G401.6 (cell line): Measurements from ENCODE around the gene KCNT2.
"Not testable (repeated sequence)": the region's sequence is repeated elsewhere in the genome, so short reads cannot be mapped to it uniquely, and the experiment has no call there.

Experiments
- FAIRE-seq: peaks from 2 replicates; lab custom pipeline; 2012; peaks lifted over from hg19 to GRCh38; lab: Jason Lieb, UNC

Gene KCNT2

GRCh38 chr1:196590012-196590708 is 18.1 kb downstream of the KCNT2 start:
- no peak for FAIRE-seq

DNA sequence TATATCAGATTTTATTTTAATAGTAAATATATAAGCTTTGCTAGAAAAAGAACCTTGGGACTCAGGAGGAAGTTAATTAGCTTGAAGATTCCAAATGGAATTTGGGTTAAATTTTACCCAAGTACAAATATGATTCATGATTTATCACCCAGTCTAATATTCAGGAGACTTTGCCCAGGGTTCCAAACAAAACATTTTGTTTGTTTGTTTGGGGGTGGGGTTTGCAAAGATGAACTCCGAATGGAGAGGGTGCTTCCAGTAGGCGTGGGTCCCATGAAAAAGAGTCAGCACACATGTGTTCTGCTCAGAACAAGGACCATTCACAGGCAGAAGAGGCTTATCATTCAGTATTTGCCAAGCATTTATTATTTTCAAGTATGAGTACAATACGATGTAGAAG is 23.5 kb downstream of the KCNT2 start:
- FAIRE-seq: no peak

DNA sequence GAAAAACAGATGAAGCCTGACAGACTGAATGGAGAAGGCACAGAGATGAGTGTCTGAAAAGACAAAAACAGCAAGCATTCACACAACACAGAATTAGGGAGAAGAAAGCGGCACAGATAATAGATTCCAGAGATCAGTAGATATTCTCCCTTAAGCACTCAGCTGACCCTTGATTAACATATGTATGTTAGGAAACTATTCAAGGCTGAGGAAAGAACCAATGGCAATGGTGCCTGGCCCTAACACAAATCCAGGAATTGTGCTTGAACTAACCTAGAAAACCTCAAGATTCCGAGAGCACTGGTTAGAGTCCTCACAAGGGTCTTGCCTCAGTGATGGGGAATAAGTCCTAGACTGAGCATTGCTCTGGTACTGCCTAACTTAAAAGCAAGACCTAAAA is 30.9 kb downstream of the KCNT2 start:
- FAIRE-seq: no peak

DNA sequence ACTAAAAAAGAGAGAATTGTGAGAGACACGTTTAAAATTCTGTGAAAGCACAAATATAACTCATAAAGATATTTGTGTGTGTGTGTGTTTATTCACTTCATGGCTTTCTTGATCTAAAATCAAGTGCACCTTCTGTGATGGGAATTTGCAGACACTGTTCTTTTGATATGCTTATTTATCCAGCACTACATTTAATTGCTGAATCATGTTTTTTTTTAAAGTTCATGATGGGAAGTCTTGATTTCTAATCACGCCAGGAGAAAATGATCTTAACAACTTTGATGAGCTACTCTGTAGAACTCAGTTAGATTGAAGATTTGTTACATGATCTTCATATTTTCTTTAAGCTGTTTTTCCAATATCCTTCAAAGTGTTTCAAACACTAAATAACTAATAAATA is 35.0 kb downstream of the KCNT2 start:
- FAIRE-seq: no peak

- FAIRE-seq: no peak
These were observed 41.0 kb downstream of the KCNT2 start for GRCh38 chr1:196567238-196567637.

DNA sequence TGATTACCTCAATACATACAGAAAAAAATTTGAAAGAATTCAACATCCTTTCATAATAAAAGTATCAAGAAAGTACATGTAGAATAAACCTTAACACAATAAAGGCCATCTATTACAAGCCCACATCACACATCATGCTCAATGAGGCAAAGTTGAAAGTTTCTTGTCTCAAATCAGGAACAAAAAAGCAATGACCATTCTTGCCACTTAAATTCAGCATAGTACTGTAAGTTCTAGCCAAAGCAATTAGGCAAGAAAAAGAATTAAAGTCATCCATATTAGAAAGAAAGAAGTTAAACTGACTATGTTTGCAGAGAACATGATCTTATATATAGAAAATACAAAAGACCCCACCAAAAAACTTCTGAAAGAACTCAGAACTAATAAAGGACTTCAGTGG is 44.5 kb downstream of the KCNT2 start:
- FAIRE-seq: no peak

GRCh38 chr1:196559314-196559713 is 48.9 kb downstream of the KCNT2 start:
- FAIRE-seq: no peak

DNA sequence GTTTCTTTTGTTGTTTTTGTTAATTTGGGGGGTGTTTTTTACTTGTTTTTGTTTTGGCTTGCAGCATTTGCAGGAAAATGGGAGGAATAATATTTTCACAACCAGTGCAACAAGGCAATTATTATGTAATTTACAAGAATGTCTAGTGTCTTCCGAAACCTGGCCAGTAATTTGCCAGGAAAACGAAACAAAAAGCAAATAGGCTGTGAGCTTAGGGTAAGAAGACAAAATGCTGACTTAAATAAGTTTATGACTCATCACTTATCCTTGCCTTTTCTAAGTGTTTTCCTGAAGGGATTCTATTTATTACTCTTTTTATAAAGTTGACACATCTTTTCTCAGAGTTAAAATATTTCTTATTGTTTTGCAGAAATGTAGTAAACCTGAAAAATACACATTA is 49.8 kb downstream of the KCNT2 start:
- peak; percentile 77 for FAIRE-seq

DNA sequence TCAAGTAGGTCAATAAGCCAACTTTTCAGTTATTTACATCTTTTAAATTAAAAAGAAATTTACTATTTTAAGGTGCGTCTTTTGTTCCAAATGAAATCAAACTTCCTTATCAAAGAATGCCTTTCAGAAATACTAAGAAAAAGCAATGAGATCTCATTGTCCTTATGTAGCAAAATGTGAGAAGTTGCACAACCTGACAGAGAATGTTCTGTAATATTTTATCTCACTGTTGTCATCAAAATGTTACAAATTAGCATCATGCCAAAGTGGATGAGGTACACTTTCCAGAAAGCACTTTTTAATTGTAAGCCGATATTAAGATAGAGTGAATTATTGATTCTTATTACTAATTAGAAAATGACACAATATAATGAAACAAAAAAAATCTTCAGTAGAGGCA is 50.4 kb downstream of the KCNT2 start:
- no peak for FAIRE-seq

GRCh38 chr1:196550731-196551130 is 57.5 kb downstream of the KCNT2 start:
- FAIRE-seq: no peak

DNA sequence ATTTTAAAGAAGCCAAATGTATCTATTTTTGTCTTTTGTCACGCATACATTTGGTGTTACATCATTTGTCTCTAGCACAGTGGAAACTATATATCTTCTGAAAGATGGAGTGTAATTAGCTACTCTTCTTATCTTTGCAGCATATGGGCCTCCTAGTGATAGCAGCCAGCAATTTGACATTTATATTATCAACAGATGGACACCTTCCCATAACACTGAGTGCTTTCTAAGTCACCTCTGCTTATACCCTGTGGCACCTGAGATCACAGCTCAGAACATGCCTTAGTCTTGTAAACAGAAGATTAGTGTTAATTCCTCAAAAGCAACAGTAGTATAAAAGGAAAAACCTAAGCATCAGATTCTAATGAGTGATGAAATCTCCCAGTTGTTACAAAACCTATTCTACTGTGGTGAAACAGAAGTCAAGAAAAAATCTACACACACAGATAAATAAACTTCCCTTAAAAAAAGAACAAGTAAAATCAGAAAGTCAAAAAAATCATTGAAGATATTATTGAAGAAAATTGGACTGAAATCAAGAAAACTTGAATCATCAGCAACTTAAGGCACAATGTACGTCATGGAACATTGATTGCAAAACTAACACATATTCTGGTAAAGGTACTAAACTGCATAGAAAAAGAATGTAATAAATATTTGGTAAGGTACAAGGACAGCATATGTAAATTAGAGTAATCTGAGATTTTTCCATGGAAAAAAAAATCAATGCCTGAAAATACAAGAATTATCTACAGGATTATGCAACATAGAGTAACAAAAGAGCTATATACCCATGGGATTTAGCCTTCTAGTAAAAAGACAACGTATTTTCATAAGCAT is 61.7 kb downstream of the KCNT2 start:
- no peak for FAIRE-seq

DNA sequence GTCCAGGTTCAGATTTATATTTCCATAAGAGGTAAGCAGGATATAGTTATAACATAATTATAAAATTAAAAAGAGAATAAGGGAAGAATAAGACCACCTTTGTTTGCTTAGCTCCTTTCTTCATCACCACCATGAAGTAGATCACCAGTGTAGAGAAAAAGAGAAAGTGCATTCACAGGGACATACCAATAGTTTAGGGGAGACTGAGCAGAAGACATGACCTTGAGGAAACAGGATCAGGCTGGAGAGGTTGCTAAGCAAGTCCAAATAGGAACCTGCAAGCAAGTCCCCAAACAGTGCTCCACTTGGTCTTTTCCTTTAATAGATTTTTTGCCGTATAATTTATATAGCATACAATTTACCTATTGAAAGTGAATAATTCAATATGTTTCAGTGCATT is 63.0 kb downstream of the KCNT2 start:
- no peak for FAIRE-seq

- no peak for FAIRE-seq
These were observed 63.6 kb downstream of the KCNT2 start for GRCh38 chr1:196544617-196545016.

- no peak for FAIRE-seq
These were observed 64.4 kb downstream of the KCNT2 start for GRCh38 chr1:196543833-196544232.

GRCh38 chr1:196538473-196538872 is 69.8 kb downstream of the KCNT2 start:
- FAIRE-seq: no peak

- no peak for FAIRE-seq
These were observed 72.5 kb downstream of the KCNT2 start for GRCh38 chr1:196535727-196536126.

DNA sequence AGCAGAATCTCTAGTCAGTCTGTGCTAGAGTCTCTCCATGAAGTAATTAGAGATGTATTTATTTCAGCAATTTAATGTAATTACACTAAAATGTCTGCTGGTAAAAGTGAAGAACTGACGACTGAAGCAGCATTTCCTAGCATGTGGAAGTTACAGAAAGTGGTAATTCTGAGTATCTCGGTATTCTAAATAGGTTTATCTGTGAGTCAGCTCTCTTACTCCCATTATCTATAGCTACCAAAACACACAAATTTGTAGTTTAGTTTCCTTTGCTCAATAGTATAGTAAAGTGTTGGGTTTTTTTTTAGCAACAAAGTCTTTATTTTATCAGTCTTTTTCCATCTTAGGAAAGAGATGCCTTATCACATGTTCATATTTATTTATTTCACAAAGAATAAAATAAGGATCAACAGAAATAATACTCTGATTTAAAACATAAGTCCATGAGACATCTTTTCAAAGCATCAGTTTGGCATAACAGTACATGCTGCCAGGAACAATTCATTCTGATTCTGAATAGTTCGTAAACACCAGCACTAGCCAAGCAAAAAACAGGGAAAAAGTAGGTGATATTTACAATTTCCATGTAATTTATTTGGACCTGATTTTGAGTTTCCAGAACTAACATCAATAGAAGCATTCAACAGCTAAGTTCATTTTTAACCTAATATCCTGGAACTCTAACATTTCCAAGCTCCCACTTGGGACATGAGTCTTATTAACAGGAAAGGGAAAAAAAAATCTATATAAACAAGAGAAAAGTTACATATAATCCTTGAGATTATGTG is 76.3 kb downstream of the KCNT2 start:
- no peak for FAIRE-seq

GRCh38 chr1:196527919-196528318 is 80.3 kb downstream of the KCNT2 start:
- no peak for FAIRE-seq

DNA sequence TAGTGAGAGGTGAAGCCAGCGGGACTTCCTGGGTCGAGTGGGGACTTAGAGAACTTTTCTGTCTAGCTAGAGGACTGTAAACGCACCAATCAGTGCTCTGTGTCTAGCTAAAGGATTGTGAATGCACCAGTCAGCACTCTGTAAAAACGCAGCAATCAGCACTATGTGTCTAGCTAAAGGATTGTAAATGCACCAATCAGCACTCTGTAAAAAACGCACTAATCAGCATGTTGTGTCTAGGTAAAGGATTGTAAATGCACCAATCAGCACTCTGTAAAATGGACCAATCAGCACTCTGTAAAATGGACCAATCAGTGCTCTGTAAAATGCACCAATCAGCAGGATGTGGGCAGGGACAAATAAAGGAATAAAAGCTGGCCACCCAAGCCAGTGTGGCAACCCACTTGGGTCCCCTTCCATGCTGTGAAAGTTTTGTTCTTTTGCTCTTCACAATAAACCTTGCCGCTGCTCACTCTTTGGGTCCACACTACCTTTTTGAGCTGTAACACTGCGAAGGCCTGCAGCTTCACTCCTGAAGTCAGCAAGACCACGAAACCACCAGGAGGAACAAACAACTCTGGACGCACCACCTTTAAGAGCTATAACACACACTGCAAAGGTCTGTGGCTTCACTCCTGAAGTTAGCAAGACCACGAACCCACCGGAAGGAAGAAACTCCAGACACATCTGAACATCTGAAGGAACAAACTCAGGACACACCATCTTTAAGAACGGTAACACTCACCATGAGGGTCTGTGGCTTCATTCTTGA is 85.5 kb downstream of the KCNT2 start:
- FAIRE-seq: not testable (repeated sequence)

DNA sequence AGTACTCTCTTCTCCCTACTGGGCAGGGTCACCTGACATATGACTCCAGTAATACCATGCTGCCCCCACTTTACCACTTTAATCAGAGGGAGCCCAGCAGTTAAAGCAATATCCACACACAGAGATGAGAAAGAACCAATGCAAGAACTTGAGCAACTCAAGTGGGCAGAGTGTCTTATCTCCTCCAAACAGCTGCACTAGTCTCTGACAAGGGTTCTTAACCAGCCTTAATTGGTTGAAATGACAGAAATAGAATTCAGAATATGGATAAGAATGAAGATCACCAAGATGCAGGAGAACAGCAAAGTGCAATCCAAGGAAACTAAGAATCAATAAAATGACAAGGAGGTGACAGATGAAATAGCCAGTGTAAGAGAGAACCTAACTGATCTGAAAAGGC is 91.0 kb downstream of the KCNT2 start:
- FAIRE-seq: no peak

DNA sequence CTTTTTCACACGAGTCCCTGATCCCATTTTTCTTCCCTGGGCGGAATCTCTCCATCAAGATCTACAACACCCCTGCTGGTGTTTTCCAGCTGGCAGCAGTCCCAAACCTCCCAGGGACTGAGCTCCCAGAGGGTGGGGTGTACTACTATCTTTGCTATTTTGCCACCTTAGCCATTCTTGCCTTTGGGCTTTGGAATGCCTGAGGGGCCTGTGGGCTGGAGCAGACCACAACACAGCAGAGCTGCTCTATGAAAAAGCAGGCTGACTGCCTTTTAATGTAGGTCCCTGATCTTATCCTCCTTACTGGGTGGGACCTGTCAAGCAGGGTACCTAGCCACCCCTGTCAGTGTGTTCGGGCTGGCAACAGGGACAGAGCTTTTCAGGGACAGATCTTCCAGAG is 91.9 kb downstream of the KCNT2 start:
- FAIRE-seq: no peak

DNA sequence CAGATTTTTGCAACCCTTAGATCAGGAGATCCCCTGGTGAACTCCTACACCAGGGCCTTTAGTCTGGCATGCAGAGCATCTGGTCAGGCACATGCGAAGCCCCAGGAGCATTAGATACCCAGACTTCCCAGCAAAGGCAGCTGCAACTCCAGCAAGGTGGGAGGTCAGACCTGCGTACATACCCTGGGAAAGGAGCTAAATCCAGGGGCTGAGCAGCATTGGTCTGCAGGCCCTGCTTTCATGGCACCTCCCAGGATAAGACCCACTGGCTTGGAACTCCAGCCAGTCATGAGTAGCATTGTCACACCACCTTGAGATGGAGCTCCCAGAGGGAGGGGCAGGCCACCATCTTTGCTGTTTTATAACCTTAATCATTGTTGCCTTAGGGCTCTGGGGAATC is 92.3 kb downstream of the KCNT2 start:
- FAIRE-seq: no peak
